CD4-positive, alpha-beta memory T cell (primary cell): ENCODE data around the gene CACNA1D. TPM values are rescaled to one million over a fixed set of nuclear protein-coding genes. Genes with fewer than 3 reads are reported as not detected.

ENCODE experiments used
- CTCF ChIA-PET: fragments of 350-600 bp; sonication (Branson Sonifier 250); formaldehyde crosslinking; loops from one replicate; lab custom pipeline; 2021; ENCODE audit warnings: inconsistent platforms; ENCODE audit not compliant: partially characterized antibody; lab: Charles Lee
- POLR2A ChIA-PET: fragments of 350-600 bp; sonication (Branson Sonifier 250); formaldehyde crosslinking; loops from one replicate; lab custom pipeline; 2021; ENCODE audit not compliant: partially characterized antibody; lab: Charles Lee
- DNase-seq, 5 donors: peaks; one replicate each; pipeline versions ENCODE4 v3.0.0 to v3.0.0-alpha.2; 2020 to 2022; ENCODE audit warnings: mixed read lengths in 1 of 5
- H3K27ac ChIP-seq: one replicate; pipeline ENCODE4 v1.7.0; 2013; ENCODE audit warnings: low read depth, low read length
- H3K27me3 ChIP-seq: 2 replicates; pipeline ENCODE4 v1.7.0; 2013; ENCODE audit warnings: mild to moderate bottlenecking, low read length, moderate library complexity; ENCODE audit not compliant: insufficient read depth
- H3K36me3 ChIP-seq: 2 replicates; pipeline ENCODE4 v1.7.0; 2013; ENCODE audit warnings: mild to moderate bottlenecking, low read length, moderate library complexity; ENCODE audit not compliant: insufficient read depth
- H3K4me1 ChIP-seq: 2 replicates; pipeline ENCODE4 v1.7.0; 2013; ENCODE audit warnings: mild to moderate bottlenecking, low read length, moderate library complexity; ENCODE audit not compliant: insufficient read depth
- H3K4me3 ChIP-seq, 2 donors: one replicate each; pipeline ENCODE4 v1.7.0; 2013; ENCODE audit warnings: low read length in 2 of 2, mild to moderate bottlenecking in 1 of 2
- H3K9me3 ChIP-seq, 2 donors: one replicate each; pipeline ENCODE4 v1.7.0; 2013; ENCODE audit warnings: low read length in 2 of 2, control low read depth in 1 of 2; ENCODE audit not compliant: control insufficient read depth in 1 of 2
- H3K27ac Mint-ChIP-seq, 7 donors: one replicate each; pipeline ENCODE4 v1.8.0; 2020 to 2021; ENCODE audit warnings: mixed read lengths in 7 of 7, mild to moderate bottlenecking in 6 of 7, inconsistent platforms in 3 of 7, moderate library complexity in 3 of 7
- H3K27me3 Mint-ChIP-seq, 2 donors: one replicate each; pipeline ENCODE4 v1.8.0; 2020 to 2021; ENCODE audit warnings: mixed read lengths in 2 of 2
- H3K36me3 Mint-ChIP-seq, 2 donors: one replicate each; pipeline ENCODE4 v1.8.0; 2020 to 2021; ENCODE audit warnings: mixed read lengths in 2 of 2, inconsistent platforms in 1 of 2, mild to moderate bottlenecking in 1 of 2
- H3K4me1 Mint-ChIP-seq, 4 donors: one replicate each; pipeline ENCODE4 v1.8.0; 2020 to 2021; ENCODE audit warnings: mixed read lengths in 4 of 4, mild to moderate bottlenecking in 1 of 4
- H3K4me3 Mint-ChIP-seq, 8 donors: one replicate each; pipeline ENCODE4 v1.8.0; 2020 to 2021; ENCODE audit warnings: mixed read lengths in 8 of 8, mild to moderate bottlenecking in 7 of 8, moderate library complexity in 6 of 8, inconsistent platforms in 3 of 8
- H3K9me3 Mint-ChIP-seq, 8 donors: one replicate each; pipeline ENCODE4 v1.8.0; 2020 to 2021; ENCODE audit warnings: mixed read lengths in 8 of 8, mild to moderate bottlenecking in 5 of 8, inconsistent platforms in 3 of 8, moderate library complexity in 1 of 8
- intact Hi-C: fragments of 100-400 bp; cut with micrococcal nuclease; formaldehyde crosslinking; loops from one replicate; pipeline ENCODE4 v1.15.1; 2023
- polyA plus RNA-seq, 2 donors: library from polyadenylated mRNA; unstranded; fragments of 300-500 nt; fragmentation: Illumina TruSeq; gene quantifications; one replicate each; pipeline ENCODE4 v1.2.3, GENCODE V29; 2021
- total RNA-seq, 2 experiments: library from RNA; stranded (reverse); gene quantifications; one replicate each; pipeline ENCODE4 v1.2.3, GENCODE V29; 2021

CACNA1D gene
- total and polyA plus RNA-seq, 4 experiments from 2014 or later: 0.06 TPM; not detected in 3

DNA sequence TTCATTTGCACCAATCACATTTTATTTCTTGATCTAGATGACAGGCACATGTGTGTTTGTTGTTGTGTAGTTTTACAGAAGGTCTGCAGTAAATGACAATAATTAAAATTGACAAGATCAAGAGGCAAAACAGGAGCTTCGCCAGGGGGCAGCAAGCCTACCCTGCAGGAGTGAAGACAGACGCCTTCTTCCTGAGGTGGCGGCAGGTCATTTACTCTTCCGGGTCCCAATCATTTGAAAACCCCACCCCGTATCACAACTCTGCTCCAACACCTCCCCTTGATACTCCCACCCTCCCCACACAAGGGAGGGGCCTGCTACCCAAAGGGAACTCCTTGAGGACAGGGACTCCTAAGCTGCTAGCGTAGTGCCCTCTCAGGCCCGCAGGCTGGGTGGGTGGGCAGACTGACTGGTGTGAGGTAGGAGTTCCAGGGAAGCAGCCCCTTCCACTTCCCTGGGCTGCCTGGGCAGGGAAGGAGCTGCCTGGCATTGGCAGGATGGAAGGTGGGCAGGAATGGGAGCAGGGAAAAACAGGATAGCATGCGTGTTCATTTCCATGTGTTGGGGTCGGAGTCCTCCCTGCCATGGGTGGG, 338.7 kb downstream of the CACNA1D start:
- CTCF ChIA-PET: no interaction called here

DNA sequence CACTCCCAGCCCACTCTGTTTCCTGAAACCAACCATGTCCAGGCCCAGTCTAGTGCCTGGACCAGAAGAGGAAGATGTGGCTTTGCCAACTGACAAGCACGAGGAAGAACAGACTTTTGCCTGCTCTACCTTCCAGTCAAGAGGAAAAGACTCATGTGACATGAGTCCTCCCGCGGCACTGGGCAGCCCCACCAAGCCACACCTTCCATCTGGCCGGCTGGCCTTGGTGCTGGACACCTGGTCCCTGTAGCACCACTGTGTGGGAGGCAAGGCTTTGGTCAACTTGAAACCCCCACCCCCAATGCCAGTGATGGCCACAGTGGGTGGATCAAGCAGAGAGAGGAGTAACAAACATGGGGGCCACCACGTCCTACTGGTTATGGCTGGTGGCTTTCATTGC, 339.3 kb downstream of the CACNA1D start:
- H3K27me3 Mint-ChIP-seq: peaks cover 0 to 1% of the 10 kb centered on the region in 2 donors
- H3K9me3 Mint-ChIP-seq: no peaks in the 10 kb centered on the region
- CTCF ChIA-PET: no interaction called here

More for the DNA sequence above, 338.7 kb downstream of the CACNA1D start:
- POLR2A ChIA-PET: no interaction called here
- no peaks in the 10 kb centered on the region for H3K36me3 Mint-ChIP-seq
- intact Hi-C loops: no loop called here
- H3K4me3 Mint-ChIP-seq: no peak overlapping the region
- no peak overlapping the region for H3K4me3 ChIP-seq
- no peaks in the 10 kb centered on the region for H3K9me3 ChIP-seq
- no peak overlapping the region for H3K27ac Mint-ChIP-seq
- H3K27me3 Mint-ChIP-seq: peaks cover 0 to 1% of the 10 kb centered on the region in 2 donors
- H3K4me1 ChIP-seq: no peaks in the 10 kb centered on the region
- no peaks in the 10 kb centered on the region for H3K9me3 Mint-ChIP-seq
- no peaks in the 10 kb centered on the region for H3K27me3 ChIP-seq
- no peaks in the 10 kb centered on the region for H3K4me1 Mint-ChIP-seq
- no peaks in the 10 kb centered on the region for H3K36me3 ChIP-seq
- no peak overlapping the region for H3K27ac ChIP-seq
- DNase-seq: no peak

DNA sequence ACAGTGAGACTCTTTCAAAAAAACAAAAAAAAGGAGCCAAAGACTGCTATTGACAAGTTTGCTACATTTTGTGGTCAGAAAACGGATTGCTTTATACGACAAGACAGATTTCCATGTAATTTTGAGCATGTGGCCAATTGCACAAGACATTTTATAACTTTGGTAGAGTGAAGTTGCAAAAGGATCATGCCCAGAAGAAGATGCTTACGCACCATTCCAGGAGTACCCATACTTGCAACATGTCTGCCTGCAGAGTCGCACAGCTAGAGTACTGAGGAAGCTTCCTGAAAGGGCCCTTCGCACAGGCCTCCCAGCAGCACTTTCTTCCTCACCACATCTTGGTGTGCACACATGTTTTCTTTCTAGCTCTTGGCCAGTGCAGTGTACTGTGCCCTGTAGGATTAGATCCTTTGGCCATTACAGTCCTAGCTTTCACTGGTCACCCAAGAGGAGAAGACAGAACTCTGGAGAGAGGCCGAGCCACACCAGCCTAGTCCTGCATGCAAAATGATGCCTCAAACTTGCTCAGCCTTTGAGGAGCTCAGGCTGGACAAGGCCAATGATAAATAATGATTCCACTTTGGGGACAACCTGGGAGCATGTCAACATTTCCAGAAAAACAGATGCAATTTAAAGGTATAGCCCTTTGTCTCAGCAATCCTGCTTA, 340.2 kb downstream of the CACNA1D start:
- intact Hi-C loops: no loop called here
- Mint-ChIP-seq H3K4me3 (no peak overlapping the region), H3K36me3 (no peaks in the 10 kb centered on the region), H3K27me3 (peaks cover 0 to 1% of the 10 kb centered on the region in 2 donors), H3K9me3 (no peaks in the 10 kb centered on the region), H3K4me1 (no peaks in the 10 kb centered on the region), H3K27ac (no peak overlapping the region)
- no peak overlapping the region for H3K27ac ChIP-seq
- DNase-seq: no peak
- H3K4me1 ChIP-seq: no peaks in the 10 kb centered on the region
- ChIA-PET CTCF (no interaction called here), POLR2A (no interaction called here)
- H3K27me3 ChIP-seq: no peaks in the 10 kb centered on the region
- H3K9me3 ChIP-seq: no peaks in the 10 kb centered on the region
- no peaks in the 10 kb centered on the region for H3K36me3 ChIP-seq
- H3K4me3 ChIP-seq: no peak overlapping the region

More for the DNA sequence above, 339.3 kb downstream of the CACNA1D start:
- Histone ChIP-seq H3K27ac (no peak overlapping the region), H3K4me3 (no peak overlapping the region), H3K4me1 (no peaks in the 10 kb centered on the region), H3K27me3 (no peaks in the 10 kb centered on the region), H3K36me3 (no peaks in the 10 kb centered on the region), H3K9me3 (no peaks in the 10 kb centered on the region)
- Mint-ChIP-seq H3K27ac (no peak overlapping the region), H3K4me1 (no peaks in the 10 kb centered on the region), H3K4me3 (no peak overlapping the region), H3K36me3 (no peaks in the 10 kb centered on the region)
- DNase-seq: no peak
- POLR2A ChIA-PET: no interaction called here
- intact Hi-C loops: no loop called here

DNA sequence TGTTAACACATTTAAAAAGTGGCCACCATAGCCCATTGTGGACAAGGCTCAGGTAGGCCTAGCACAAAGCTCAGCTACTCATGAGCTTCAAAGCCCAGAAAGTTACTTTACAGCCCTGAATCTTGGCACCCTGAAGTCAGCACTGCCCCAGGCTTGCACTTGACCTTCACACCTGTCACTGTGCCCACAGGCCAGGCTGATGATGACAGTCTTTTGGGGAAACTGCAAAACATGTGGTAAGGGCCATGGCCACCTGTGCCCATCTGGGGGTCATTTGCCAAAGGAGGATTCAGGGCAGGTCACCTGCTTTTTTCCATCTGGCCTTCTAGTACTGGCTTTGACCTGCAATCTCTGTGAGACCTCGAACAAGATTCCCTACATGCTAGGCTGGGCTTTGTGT, 340.8 kb downstream of the CACNA1D start:
- H3K36me3 Mint-ChIP-seq: no peaks in the 10 kb centered on the region
- POLR2A ChIA-PET: no interaction called here
- no peaks in the 10 kb centered on the region for H3K4me1 ChIP-seq
- no peak overlapping the region for H3K4me3 ChIP-seq
- H3K36me3 ChIP-seq: no peaks in the 10 kb centered on the region
- no peak overlapping the region for H3K27ac ChIP-seq
- no peaks in the 10 kb centered on the region for H3K9me3 ChIP-seq
- DNase-seq: no peak
- intact Hi-C loops: no loop called here
- H3K27me3 ChIP-seq: no peaks in the 10 kb centered on the region
- no peak overlapping the region for H3K27ac Mint-ChIP-seq
- H3K4me3 Mint-ChIP-seq: no peak overlapping the region
- CTCF ChIA-PET: no interaction called here
- no peaks in the 10 kb centered on the region for H3K9me3 Mint-ChIP-seq
- H3K4me1 Mint-ChIP-seq: no peaks in the 10 kb centered on the region
- H3K27me3 Mint-ChIP-seq: peaks cover 0 to 1% of the 10 kb centered on the region in 2 donors

DNA sequence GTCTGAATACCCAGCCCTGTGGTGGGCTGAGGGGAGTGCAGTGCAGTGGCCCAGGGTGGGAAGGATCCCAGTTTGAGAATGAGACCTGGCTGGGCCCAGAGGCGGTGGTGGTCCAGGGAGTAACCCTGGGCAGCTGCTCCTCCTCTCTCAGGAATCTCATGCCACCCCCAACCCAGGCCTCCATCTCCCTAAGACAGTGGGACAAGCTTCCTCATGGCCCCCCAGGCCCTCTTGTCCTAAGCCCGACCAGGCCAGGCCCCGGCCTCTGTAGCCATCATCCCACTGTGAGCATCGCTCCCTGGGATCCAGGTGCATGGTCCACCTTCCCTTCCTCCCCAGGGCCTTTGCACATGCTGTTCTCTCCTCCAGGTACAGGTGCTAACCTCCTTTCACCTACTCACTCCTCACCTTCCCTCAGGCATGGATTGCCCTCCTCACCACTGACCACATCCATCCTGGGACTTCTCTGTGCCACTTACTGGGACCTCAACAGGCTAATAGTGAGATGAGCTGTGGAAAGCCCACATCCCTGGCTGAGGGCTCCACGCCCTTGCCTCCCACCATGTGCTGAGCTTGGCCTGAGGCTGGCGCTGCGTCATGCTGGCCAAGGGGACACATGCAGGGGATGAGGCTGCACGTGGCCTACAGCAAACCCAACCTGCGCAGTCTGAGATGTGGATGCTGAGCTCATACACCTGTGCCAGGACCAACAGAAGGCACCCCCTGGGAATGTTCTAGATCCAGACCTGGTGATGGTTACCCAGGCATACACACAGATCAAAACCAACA, 341.9 kb downstream of the CACNA1D start:
- no peak for DNase-seq
- no peaks in the 10 kb centered on the region for H3K36me3 ChIP-seq
- intact Hi-C loops: no loop called here

DNA sequence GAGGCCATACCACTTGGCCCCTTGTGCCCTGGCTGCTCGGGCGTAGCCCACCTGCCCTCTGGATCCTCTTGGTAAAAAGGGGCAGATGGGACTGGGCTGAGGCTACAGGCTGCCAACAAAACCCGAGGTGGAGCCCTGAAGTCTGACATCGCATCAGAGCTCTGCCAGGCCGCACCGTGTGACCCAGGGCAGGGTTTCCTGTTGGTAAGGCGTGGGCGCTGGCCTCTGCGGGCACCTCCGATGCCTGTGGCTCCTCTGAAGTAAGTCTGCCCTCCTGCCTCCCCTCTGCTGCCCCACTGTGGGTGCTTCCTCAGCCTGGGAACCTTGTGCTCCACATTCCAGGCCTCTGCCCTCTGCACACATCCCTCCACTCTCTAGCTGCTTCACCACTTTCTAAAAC, 342.9 kb downstream of the CACNA1D start:
- H3K9me3 ChIP-seq: no peaks in the 10 kb centered on the region
- intact Hi-C loops: no loop called here
- ChIA-PET POLR2A (interaction anchor here (1.0 to 1.1 kb wide), 2 partner anchors 8 to 11 kb away, joined by 3 to 4 read pairs; no protein-coding TSS in a partner anchor), CTCF (interaction anchor here (0.7 kb wide), 1 partner anchor 24 kb away, joined by 4 read pairs; no protein-coding TSS in a partner anchor)
- DNase-seq: no peak
- no peaks in the 10 kb centered on the region for H3K36me3 Mint-ChIP-seq
- no peaks in the 10 kb centered on the region for H3K27me3 ChIP-seq
- no peaks in the 10 kb centered on the region for H3K9me3 Mint-ChIP-seq
- H3K36me3 ChIP-seq: no peaks in the 10 kb centered on the region
- H3K4me1 Mint-ChIP-seq: no peaks in the 10 kb centered on the region
- H3K27ac ChIP-seq: no peak overlapping the region
- H3K4me1 ChIP-seq: no peaks in the 10 kb centered on the region
- H3K27ac Mint-ChIP-seq: no peak overlapping the region
- H3K27me3 Mint-ChIP-seq: peaks cover 1 to 2% of the 10 kb centered on the region in 2 donors
- no peak overlapping the region for H3K4me3 ChIP-seq
- H3K4me3 Mint-ChIP-seq: no peak overlapping the region

More for the DNA sequence above, 341.9 kb downstream of the CACNA1D start:
- Mint-ChIP-seq H3K27me3 (peaks cover 0 to 1% of the 10 kb centered on the region in 2 donors), H3K9me3 (no peaks in the 10 kb centered on the region), H3K36me3 (no peaks in the 10 kb centered on the region), H3K4me3 (no peak overlapping the region), H3K4me1 (no peaks in the 10 kb centered on the region), H3K27ac (peak overlapping the region in 1 of 7 donors; percentile 47)
- ChIA-PET POLR2A (interaction anchor here (0.9 kb wide), 1 partner anchor 489 kb away, joined by 3 read pairs; the partner anchor contains the start of gene DCP1A), CTCF (no interaction called here)
- Histone ChIP-seq H3K27ac (no peak overlapping the region), H3K4me1 (no peaks in the 10 kb centered on the region), H3K27me3 (no peaks in the 10 kb centered on the region), H3K4me3 (no peak overlapping the region), H3K9me3 (no peaks in the 10 kb centered on the region)

DNA sequence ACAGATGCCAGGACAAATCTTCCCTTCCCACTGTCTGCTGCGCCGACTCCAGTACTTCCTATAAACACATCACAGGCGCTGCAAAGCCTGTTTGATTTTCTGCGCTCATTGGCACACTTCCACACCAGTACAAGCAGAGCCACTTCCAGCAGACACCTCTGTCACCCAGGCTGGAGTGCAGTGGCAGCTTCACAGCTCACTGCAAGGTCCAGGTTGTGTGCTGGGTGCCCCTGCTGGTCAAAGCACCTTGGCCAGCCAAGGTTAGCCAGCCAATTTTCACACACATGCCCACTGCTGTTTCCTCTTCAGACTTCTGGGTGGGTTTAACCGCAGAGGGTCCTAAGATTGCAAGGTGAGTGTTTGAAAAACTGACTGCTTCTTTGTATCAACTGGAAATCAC, 346.9 kb downstream of the CACNA1D start:
- no peak overlapping the region for H3K4me3 Mint-ChIP-seq
- H3K36me3 Mint-ChIP-seq: no peaks in the 10 kb centered on the region

More for the DNA sequence above, 346.9 kb downstream of the CACNA1D start:
- Mint-ChIP-seq H3K27ac (no peak overlapping the region), H3K4me1 (peaks cover 0 to 13% (median 2%) of the 10 kb centered on the region in 4 donors), H3K9me3 (no peaks in the 10 kb centered on the region), H3K27me3 (peaks cover 21 to 24% of the 10 kb centered on the region in 2 donors)
- Histone ChIP-seq H3K4me3 (no peak overlapping the region), H3K4me1 (no peaks in the 10 kb centered on the region), H3K36me3 (no peaks in the 10 kb centered on the region), H3K27me3 (peaks cover 5% of the 10 kb centered on the region), H3K9me3 (no peaks in the 10 kb centered on the region), H3K27ac (no peak overlapping the region)
- POLR2A ChIA-PET: no interaction called here
- CTCF ChIA-PET: no interaction called here
- DNase-seq: no peak
- intact Hi-C loops: no loop called here
